ENCODE data around the gene SPDYE3.
A peak's percentile ranks its signal among the peaks of the same experiment; 100 is the strongest.
"Not testable (repeated sequence)": the region's sequence is repeated elsewhere in the genome, so short reads cannot be mapped to it uniquely, and the experiment has no call there.

The SPDYE3 gene

DNA sequence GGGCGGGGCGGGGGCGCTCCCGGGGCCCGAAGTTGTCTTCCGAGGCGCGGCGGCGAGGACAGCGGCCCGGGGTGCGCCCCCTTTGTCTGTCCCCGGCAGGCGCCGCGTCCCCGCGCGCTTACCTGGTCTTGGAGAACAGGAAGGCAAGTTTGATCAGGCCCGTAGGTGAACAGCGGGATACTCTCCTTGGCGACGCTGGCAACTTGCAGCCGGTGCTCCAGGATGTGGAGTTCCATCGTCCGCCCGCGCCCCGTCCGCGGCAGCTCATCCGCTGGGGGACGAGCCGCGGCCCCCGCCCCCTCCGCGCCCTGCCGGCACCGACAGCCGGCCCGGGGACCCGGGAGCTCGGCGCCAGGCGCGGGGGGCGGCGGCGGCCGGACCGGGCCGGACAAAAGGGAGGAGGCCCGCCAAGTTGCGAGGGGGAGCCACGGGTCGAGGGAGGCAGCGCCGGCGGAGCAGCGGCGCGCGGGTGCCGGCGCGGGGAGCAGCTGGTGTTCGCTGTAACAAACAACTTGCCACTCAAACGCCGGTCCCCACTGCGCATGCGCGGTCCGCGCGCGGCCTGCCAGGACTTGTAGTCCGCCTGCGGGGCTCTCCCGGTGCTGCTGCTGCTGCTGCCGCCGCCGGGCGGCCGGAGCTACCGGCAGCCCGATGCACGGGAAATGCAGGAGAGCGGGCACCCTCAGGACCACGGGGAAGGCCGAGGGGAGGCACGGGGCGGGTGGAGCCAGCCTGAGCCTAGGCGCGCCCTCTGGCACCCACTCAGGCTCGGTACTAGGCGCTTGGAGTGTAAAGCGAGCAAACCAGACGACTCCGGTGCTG, 35.6 kb upstream of the SPDYE3 start:
- TF ChIP-seq, protein P1, sequence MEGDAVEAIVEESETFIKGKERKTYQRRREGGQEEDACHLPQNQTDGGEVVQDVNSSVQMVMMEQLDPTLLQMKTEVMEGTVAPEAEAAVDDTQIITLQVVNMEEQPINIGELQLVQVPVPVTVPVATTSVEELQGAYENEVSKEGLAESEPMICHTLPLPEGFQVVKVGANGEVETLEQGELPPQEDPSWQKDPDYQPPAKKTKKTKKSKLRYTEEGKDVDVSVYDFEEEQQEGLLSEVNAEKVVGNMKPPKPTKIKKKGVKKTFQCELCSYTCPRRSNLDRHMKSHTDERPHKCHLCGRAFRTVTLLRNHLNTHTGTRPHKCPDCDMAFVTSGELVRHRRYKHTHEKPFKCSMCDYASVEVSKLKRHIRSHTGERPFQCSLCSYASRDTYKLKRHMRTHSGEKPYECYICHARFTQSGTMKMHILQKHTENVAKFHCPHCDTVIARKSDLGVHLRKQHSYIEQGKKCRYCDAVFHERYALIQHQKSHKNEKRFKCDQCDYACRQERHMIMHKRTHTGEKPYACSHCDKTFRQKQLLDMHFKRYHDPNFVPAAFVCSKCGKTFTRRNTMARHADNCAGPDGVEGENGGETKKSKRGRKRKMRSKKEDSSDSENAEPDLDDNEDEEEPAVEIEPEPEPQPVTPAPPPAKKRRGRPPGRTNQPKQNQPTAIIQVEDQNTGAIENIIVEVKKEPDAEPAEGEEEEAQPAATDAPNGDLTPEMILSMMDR (IDR thresholded peaks at IDR 0.05; ENCODE audit: insufficient read depth, missing control alignments) = peak; percentile 4
- FAIRE-seq (no peak), DNase-seq (ENCODE audit: insufficient read length, low spot score) (peak; percentile 43)

DNA sequence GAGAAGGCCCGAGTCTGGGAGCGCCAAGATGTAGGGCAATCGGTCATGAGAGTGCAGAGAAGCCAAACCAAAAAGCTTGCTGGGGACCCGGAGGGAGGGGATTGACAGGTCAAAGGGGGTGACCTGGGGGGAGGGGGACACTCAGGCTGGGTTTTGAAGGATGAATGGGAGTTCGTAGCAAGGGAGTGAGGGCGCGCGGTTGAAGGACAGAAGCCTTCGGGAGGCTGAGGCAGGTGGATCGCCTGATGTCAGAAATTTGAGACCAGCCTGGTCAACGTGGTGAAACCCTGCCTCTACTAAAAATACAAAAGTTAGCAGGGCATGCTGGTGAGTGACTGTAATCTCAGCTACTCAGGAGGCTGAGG, 35.0 kb upstream of the SPDYE3 start:
- not testable (repeated sequence) for DNase-seq (ENCODE audit: insufficient read length, low spot score); FAIRE-seq

DNA sequence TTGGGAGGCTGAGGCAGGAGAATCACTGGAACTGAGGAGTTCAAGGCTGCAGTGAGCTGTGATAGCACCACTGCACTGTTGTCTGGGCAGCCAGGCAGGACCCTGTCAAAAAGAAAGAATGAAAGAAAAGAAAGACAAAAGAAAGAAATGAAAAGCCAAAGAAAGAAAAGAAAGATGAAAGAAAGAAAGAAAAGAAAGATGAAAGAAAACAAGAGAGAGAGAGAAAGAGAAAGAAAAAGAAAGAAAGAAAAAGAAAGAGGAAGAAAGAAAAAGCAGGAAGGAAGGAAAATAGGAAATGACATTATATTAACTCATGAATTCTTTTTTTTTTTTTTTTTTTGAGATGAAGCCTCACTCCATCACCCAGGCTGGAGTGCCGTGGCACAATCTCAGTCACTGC, 32.4 kb upstream of the SPDYE3 start:
- FAIRE-seq (no peak), DNase-seq (ENCODE audit: insufficient read length, low spot score) (no peak)
- TF ChIP-seq, protein P1 (IDR thresholded peaks at IDR 0.05; ENCODE audit: insufficient read depth, missing control alignments) = no peak

DNA sequence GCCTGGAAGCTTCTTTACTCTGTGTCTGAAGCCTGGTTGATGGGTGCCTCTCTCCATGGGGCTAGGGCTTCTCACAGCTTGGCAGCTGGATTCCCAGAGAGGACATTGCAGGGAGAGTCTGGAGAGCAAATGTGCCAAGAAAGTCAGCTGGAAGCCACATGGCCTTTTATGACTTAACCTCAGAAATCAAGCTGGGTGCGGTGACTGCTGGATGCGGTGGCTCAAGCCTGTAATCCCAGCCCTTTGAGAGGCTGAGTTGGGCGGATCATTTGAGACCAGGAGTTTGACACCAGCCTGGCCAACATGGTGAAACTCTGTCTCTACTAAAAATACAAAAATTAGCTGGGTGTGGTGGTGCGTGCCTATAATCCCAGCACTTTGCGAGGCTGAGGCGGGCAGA, 31.4 kb upstream of the SPDYE3 start:
- FAIRE-seq; DNase-seq (ENCODE audit: insufficient read length, low spot score): not testable (repeated sequence)

DNA sequence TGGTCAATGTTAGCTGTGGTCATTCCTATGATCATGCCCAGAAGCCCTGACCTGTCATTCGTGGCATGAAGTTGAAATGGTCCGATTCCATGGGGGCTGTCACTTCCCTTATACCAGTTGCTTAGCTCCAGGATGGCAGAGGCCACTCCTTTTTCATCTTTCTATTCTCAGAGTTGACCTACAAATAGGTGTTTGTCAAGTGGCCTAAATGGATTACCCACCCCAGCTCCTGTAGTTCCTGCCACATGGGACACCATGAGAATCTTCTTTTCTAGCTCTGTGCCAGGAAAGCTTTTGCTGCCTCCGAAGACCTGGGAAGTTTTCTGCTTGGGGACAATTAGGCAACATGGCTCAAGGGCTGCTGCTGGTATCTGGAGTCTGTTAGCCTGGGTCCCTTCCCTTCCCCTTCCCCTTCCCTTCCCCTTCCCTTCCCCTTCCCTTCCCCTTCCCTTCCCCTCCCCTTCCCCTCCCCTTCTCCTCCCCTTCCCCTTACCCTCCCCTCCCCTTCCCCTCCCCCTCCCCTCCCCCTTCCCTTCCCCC, 25.4 kb upstream of the SPDYE3 start:
- not testable (repeated sequence) for FAIRE-seq; DNase-seq (ENCODE audit: insufficient read length, low spot score)

DNA sequence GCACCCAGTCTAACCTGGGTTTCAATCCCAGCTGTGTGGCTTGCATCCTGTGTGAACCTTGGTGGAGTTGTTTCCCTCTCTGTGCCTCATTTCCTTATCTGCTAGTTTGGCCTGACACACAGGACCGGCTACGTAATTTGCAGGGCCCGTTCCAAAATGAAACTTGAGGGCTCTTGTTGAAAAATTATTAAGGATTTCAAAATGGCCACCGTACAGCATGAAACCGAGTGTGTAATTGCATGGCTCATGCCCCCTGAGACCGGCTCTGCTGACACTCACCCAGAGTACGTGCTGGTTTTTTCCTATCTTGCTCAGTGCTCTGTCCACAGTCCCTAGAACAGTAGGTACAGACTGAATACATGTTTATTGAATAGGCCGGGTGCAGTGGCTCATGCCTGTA, 24.4 kb upstream of the SPDYE3 start:
- DNase-seq (ENCODE audit: insufficient read length, low spot score); FAIRE-seq: not testable (repeated sequence)

DNA sequence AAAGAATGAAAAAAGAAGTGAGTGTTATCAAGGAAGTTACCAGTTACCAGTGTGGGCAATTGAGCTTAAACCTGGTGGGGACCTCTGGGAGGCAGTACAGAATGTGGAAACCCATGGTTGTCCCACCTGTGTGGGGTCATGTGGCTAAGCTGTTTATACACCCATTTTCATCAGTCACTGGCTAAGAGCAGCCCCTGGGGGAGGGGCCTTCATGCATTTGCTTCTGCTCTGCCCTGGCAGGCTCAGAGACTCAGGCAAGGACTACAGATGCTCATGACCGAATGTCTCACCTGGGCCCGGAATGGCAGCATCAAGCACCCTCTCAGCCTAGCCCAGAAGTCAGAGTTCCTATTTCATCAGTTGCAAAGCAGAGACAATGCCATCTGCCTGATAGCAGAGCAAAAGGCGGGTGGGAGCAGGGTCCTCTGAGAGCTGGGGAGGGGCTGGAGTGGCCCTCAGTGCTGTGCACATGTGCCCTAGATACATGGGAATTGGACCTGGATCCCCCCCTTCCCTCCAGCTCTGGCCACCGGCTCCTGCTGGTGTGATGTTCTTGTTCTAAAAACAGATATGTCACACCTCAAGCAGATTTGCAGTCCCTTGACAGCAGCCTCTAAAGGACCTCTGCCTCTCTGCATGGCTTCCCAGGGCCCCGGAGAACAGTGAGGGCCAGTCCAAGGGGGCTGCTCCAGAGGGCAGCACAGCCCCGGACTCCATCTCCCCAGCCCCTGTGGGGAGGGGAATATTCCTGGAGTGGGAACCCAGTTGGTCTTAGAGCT, 20.1 kb upstream of the SPDYE3 start:
- FAIRE-seq = not testable (repeated sequence)

DNA sequence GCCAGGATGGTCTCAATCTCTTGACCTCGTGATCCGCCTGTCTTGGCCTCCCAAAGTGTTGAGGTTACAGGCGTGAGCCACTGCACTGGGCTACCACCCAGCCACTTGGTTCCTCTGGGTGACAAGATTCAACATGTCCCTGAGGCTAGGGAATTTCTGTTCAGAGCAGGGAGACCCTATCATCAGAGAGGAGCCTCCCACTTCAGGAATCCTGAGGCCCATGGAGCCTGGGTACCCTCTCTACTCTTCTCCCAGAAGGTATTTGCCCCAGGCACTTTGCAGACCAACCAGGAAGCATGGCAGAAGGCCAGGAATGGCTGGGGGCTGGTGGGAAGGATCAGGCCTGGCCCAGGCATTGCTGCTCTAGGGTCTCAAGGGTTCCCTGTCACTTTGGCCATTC, 19.2 kb upstream of the SPDYE3 start:
- not testable (repeated sequence) for DNase-seq (ENCODE audit: insufficient read length, low spot score); FAIRE-seq

More for the DNA sequence above, 20.1 kb upstream of the SPDYE3 start:
- DNase-seq (ENCODE audit: insufficient read length, low spot score) = not testable (repeated sequence)

DNA sequence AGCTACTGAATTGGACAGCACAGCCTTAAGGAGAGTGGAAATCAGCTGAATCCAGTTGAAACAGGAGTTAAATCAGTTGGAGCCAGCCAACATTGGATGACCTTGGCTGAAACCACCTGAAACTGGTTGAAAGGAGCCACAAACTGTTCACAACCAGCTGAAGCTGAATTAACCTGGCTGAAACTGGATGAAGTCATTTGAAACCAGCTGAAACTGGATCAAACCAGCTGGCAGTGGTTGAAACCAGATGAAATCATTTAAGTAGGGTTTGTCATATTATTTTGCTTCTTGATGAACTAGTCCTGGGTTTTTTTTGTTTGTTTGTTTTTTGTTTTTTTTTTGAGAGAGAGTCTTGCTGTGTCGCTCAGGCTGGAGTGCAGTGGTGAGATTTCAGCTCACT, 15.3 kb upstream of the SPDYE3 start:
- not testable (repeated sequence) for FAIRE-seq; DNase-seq (ENCODE audit: insufficient read length, low spot score)

DNA sequence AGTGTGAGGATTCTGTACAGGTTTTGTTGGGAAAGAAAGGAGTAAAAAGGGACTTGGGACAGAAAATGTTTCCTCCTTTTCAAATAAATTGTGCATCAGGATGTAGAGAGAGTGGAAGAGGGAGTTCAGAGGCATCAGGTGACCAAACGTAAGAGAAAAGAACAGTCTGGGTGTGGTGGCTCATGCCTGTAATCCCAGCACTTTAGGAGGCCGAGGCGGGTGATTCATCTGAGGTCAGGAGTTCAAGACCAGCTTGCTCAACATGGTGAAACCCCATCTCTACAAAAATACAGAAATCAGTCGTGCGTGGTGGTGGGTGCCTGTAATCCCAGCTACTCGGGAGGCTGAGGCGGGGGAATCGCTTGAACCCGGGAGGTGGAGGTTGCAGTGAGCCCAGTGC, 12.2 kb upstream of the SPDYE3 start:
- FAIRE-seq; DNase-seq (ENCODE audit: insufficient read length, low spot score): not testable (repeated sequence)

DNA sequence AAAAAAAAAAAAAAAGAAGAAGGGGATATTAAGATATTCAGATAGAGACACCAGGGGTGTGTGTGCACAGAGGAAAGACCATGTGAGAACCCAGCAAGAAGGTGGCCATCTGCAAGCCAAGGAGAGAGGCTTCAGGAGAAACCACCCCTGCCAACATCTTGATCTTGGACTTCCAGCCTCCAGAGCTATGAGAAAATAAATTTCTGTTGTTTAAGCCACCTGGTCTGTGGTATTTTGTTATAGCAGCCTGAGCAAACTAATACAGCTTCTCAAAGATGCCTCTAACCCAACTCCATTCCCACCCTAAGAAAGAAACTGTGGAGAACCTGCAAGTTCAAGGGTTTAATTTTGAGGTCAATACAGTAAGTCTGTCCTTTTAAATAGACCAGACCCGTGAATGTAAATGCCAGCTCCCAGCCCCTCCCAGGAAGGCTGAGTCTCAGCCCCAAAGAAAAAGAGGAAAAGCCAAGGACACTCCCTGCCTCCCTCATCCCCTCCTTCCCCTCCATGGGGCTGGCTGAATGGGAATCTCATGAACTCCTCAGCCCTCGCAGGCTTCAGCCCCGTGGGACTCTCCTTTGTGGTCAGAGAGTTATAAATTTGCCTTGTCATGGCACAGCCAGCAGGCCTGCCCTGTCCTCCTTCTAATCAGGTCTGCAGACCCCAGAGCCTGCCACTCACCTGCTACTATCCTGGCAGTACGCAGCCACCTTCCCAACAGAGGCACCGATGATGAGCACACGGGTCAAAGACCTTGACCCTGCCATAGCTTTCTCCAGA, 9.5 kb upstream of the SPDYE3 start:
- DNase-seq (ENCODE audit: insufficient read length, low spot score); FAIRE-seq: not testable (repeated sequence)

DNA sequence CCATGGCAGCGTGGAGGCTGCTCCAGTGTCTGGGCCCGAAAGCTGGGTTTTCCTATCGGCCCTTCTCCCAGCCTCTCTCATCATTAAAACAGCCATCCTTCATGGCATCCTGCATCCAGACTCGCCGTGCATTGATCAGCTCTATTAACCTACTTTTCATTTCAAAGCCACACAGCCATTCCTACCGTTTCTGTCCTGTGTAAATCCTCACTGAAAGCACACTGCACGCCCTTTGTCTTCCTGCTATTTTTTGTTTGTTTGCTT, 8.9 kb upstream of the SPDYE3 start:
- FAIRE-seq; DNase-seq (ENCODE audit: insufficient read length, low spot score): not testable (repeated sequence)

DNA sequence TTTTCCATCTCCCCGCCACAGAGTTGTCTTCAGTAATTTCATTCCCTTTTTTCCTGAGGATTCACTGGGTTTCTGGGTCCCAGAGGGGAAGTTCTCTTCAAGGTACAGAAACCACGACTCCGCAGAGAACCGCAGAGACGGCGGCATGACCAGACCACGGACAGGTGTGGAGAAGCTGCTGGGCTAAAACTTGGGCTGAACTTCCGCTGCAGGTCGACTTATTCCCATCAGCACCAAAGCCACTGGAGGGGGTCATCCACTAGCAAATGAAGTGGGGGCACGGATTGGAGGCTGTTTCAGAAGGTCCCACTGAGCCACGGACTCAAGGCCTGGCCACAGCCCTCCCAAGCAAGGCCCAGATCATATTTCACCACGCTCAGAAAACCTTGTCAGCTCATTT, 3.0 kb upstream of the SPDYE3 start:
- not testable (repeated sequence) for FAIRE-seq; DNase-seq (ENCODE audit: insufficient read length, low spot score)

DNA sequence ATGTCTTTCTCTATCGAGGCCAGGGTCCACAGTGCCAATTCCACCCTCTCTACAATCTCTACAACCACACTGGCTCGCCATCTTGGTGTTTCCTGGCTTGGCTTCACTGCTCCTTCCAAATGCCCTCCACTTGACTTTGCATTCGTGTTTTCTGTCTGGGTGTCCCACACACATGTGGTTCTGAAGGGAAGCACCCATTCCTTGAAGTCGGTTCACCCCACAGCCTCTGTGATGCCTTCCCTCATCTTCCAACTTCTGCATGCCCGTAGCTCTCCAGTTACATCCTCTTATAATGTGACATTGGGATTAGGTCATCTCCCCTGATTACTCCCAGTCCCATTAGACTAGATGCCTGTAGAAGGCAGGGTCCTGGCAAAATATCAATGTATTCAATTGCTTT, 10.8 kb downstream of the SPDYE3 start:
- not testable (repeated sequence) for DNase-seq (ENCODE audit: insufficient read length, low spot score); FAIRE-seq

DNA sequence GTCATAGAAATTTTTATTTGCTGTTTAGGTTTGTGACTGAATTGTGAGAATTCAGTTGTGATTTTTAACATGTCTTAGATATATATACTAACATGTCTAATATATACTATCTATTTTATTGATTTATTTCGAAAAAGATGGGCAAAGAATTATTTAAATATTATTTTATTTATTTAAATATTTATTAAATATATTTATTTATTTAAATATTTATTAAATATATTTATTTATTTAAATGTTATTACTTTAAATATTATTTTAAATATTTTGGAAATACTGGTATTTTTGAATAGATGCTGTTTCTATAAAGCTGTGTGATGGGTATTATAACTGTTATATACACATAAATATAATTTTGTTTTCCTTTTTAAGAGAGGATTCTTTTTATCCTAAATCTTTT, 14.1 kb downstream of the SPDYE3 start:
- FAIRE-seq; DNase-seq (ENCODE audit: insufficient read length, low spot score): not testable (repeated sequence)

DNA sequence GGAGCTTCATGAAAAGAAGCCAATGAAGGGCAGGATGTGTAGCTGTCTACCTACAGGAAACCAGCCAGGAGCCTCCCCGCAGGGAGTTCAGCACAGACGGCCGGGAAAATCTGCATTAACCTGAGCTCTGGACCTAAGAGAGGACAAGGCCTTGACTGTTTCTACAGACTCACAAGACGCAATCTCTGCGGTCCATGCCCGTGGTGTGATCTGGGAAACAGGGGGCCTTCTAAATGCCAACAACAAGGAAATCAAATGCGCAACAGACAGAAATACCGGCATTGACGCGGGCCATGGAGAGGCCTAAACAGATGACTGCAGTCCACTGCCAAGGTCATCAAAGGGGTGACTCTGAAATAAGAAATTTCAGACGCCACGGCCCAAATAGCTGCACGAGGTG, 16.7 kb downstream of the SPDYE3 start:
- not testable (repeated sequence) for FAIRE-seq

DNA sequence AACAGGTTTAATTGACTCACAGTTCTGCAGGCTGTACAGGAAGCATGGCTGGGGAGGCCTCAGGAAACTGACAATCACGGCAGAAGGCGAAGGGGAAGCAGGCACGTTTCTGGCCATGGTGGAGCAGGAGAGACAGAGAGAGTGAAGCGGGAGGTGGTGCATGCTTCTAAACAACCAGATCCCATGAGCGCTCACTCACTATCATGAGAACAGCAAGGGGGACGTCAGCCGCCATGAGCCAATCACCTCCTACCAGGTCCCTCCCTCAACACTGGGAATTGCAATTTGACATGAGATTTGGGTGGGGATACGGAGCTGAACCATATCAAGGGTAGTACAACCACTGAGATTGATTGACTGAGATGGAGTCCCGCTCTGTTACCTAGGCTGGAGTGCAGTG, 18.2 kb downstream of the SPDYE3 start:
- FAIRE-seq = not testable (repeated sequence)

More for the DNA sequence above, 16.7 kb downstream of the SPDYE3 start:
- not testable (repeated sequence) for DNase-seq (ENCODE audit: insufficient read length, low spot score)

More for the DNA sequence above, 18.2 kb downstream of the SPDYE3 start:
- not testable (repeated sequence) for DNase-seq (ENCODE audit: insufficient read length, low spot score)
